ENCODE measurements around the gene ANKS1A.

GRCh38 chr6:34900321-34901031, 11.4 kb downstream of the ANKS1A start:
- no peak for TF ChIP-seq POLR2A (IDR thresholded peaks at IDR 0.05; ENCODE audit: low read length)
- no peak for TF ChIP-seq GATA1 (IDR thresholded peaks at IDR 0.05; ENCODE audit: low read depth, low read length)
